ENCODE measurements around the gene TRIM56.
"Not testable (repeated sequence)": the region's sequence is repeated elsewhere in the genome, so short reads cannot be mapped to it uniquely, and the experiment has no call there.

TRIM56 gene

GRCh38 chr7:101085162-101085964 lies at the start of gene TRIM56:
Gene TRIM56, plus strand, starts transcription at chr7:101085481. Its CDS starts 1,832 bp downstream, at chr7:101087313.
- TF ChIP-seq, protein P1, sequence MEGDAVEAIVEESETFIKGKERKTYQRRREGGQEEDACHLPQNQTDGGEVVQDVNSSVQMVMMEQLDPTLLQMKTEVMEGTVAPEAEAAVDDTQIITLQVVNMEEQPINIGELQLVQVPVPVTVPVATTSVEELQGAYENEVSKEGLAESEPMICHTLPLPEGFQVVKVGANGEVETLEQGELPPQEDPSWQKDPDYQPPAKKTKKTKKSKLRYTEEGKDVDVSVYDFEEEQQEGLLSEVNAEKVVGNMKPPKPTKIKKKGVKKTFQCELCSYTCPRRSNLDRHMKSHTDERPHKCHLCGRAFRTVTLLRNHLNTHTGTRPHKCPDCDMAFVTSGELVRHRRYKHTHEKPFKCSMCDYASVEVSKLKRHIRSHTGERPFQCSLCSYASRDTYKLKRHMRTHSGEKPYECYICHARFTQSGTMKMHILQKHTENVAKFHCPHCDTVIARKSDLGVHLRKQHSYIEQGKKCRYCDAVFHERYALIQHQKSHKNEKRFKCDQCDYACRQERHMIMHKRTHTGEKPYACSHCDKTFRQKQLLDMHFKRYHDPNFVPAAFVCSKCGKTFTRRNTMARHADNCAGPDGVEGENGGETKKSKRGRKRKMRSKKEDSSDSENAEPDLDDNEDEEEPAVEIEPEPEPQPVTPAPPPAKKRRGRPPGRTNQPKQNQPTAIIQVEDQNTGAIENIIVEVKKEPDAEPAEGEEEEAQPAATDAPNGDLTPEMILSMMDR (conservative IDR thresholded peaks at IDR 0.05; ENCODE audit: low read depth, low read length), result no peak
- H3K4me3 ChIP-seq (ENCODE audit: low read depth, low read length), result peak within 1 kb of the TSS; percentile 83
- DNase-seq (ENCODE audit: low read depth), result peak; percentile 89

DNA sequence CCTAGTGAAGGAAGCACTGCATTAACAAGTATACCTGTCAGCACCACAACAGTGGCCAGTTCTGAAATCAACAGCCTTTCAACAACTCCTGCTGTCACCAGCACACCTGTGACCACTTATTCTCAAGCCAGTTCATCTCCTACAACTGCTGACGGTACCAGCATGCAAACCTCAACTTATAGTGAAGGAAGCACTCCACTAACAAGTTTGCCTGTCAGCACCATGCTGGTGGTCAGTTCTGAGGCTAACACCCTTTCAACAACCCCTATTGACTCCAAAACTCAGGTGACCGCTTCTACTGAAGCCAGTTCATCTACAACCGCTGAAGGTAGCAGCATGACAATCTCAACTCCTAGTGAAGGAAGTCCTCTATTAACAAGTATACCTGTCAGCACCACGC lies 49.3 kb upstream of the TRIM56 start:
- no peak for DNase-seq (ENCODE audit: low read depth)
- TF ChIP-seq, protein P1 (conservative IDR thresholded peaks at IDR 0.05; ENCODE audit: low read depth, low read length), result no peak

GRCh38 chr7:101041283-101041682 lies 44.0 kb upstream of the TRIM56 start:
- DNase-seq (ENCODE audit: low read depth); H3K4me3 ChIP-seq (ENCODE audit: low read depth, low read length): not testable (repeated sequence)

More for the DNA sequence above, 49.3 kb upstream of the TRIM56 start:
- H3K4me3 ChIP-seq (ENCODE audit: low read depth, low read length), result no peak overlapping the region

GRCh38 chr7:101058355-101058754 lies 26.9 kb upstream of the TRIM56 start:
- DNase-seq (ENCODE audit: low read depth), result peak; percentile 66
- TF ChIP-seq, protein P1 (conservative IDR thresholded peaks at IDR 0.05; ENCODE audit: low read depth, low read length), result no peak
- H3K4me3 ChIP-seq (ENCODE audit: low read depth, low read length), result no peak overlapping the region

DNA sequence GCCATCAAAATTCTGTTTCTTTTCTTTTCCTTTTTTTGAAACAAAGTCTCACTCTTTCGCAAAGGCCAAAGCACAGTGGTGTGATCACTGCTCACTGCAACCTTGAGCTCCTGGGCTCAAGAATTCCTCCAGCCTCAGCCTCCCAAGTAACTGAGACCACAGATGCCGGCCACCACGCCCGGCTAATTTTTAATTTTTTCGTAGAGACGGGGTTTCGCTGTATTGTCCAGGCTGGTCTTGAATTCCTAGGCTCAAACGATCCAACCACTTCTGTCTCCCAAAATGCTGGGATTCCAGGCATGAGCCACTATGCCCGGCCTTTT lies 25.7 kb upstream of the TRIM56 start:
- TF ChIP-seq, protein P1 (conservative IDR thresholded peaks at IDR 0.05; ENCODE audit: low read depth, low read length), result no peak
- H3K4me3 ChIP-seq (ENCODE audit: low read depth, low read length), result no peak overlapping the region
- no peak for DNase-seq (ENCODE audit: low read depth)

GRCh38 chr7:101060992-101061391 lies 24.3 kb upstream of the TRIM56 start:
- TF ChIP-seq, protein P1 (conservative IDR thresholded peaks at IDR 0.05; ENCODE audit: low read depth, low read length), result no peak
- no peak overlapping the region for H3K4me3 ChIP-seq (ENCODE audit: low read depth, low read length)
- no peak for DNase-seq (ENCODE audit: low read depth)

GRCh38 chr7:101064176-101064550 lies 21.1 kb upstream of the TRIM56 start:
- not testable (repeated sequence) for DNase-seq (ENCODE audit: low read depth); H3K4me3 ChIP-seq (ENCODE audit: low read depth, low read length)

DNA sequence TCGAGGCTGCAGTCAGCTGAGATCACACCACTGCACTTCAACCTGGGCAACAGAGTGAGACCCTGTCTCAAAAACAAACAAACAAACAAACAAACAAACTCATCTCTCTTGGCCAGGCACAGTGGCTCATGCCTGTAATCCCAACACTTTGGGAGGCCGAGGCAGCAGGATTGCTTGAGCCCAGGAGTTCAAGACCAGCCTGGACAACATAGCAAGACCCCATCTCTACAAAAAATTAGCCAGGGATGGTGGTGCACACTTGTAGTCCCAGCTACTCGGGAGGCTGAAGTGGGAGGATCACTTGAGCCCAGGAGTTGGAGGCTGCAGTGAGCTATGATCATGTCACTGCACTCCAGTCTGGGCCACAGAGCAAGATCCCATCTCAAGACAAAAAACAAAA lies 20.1 kb upstream of the TRIM56 start:
- not testable (repeated sequence) for DNase-seq (ENCODE audit: low read depth); H3K4me3 ChIP-seq (ENCODE audit: low read depth, low read length)

Data from choroid plexus epithelial cell (primary cell).